ENCODE data around the gene PARP6.
"Not testable (repeated sequence)": the region's sequence is repeated elsewhere in the genome, so short reads cannot be mapped to it uniquely, and the experiment has no call there.

The PARP6 gene

DNA sequence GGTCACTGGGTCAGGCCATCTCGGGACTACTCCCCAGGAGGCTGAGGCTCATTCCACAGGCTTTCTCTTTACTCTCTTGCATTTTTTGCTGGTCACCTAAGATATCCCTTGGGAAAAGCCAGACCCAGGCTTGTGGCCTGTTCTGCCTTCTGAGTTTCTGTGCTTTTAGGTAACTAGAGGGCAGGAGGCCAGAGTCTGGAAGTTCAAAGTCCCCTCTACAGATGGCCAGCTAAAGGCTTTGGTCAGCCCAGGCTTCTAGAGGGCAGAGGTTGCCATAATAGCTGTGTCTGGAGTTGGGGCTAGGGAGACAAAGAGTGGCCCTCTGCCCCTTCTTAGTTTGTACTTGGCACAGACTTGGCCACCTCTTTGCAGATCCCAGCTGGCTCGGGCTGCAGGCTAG lies 8.4 kb upstream of the PARP6 start:
- DNase-seq, result no peak

- DNase-seq, result no peak
Observed at GRCh38 chr15:72278737-72279136, 6.4 kb upstream of the PARP6 start.

DNA sequence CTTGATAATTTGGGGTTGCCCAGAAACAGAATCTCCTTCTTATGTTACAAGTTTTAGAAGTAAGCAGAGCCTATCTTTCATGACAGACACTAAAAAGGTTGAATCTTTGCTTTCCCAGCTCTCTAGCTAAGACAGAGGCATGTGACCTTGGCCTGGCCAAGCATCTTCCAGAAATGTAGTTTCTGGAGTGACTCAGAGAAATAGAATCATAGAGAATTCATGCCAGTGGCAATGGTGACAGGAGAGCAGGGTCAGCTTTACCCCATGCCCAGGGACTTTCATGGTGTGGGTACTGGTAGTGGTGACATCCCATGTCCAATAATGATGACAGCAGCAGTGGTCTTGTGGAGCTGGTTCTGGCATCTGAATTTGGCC lies 4.0 kb upstream of the PARP6 start:
- DNase-seq, result no peak

GRCh38 chr15:72275635-72276325 lies 3.4 kb upstream of the PARP6 start:
- DNase-seq, result not testable (repeated sequence)

GRCh38 chr15:72272997-72273352 lies 621 bp upstream of the PARP6 start:
- no peak for DNase-seq

GRCh38 chr15:72271895-72272212 lies 500 bp downstream of the PARP6 start:
- no peak for DNase-seq

DNA sequence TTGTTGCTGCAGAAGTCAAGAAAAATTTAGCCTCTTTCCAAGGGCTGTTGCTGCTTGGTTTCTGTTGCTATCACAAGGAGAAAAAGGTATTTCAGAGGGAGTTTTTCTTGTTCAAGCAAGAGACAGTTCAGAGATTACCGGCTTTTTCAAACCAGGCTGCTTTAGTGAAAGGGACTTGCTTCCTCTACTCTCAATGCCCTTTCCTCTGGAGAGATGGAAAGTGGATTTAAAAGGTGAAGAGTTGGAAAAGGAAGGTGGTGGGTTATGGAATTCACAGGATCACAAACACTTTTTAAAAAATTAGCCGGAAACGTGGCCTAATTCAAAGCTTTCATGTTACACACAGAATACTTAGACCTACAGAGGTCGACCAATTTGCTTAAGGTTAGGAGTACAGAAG lies 1.1 kb downstream of the PARP6 start:
- no peak for DNase-seq

GRCh38 chr15:72269739-72270138 lies 2.6 kb downstream of the PARP6 start:
- DNase-seq, result no peak

- no peak for DNase-seq
Observed at GRCh38 chr15:72265031-72265430, 7.3 kb downstream of the PARP6 start.

GRCh38 chr15:72252663-72253299 lies 19.6 kb downstream of the PARP6 start:
- DNase-seq, result no peak

GRCh38 chr15:72249142-72249810 lies 23.1 kb downstream of the PARP6 start:
- no peak for DNase-seq

DNA sequence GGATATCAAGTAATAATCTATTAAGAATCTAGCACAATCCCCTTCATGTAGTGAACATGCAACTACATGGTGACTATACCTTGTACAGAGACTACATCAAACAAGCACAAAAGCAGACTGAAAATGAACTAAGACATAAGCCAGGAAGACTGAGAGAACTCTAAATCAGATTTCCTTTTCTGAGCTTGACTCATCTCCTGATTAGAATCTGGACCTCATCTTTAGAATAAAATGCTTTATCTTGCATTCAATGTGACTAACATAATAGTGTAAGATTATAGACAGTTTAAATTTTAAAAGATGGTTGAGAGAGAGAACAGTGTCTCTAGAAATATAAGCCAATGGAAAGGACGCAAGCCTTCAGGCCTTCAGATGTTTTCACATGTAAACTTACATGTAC lies 23.8 kb downstream of the PARP6 start:
- DNase-seq, result no peak

GRCh38 chr15:72242775-72243370 lies 29.5 kb downstream of the PARP6 start:
- no peak for DNase-seq

DNA sequence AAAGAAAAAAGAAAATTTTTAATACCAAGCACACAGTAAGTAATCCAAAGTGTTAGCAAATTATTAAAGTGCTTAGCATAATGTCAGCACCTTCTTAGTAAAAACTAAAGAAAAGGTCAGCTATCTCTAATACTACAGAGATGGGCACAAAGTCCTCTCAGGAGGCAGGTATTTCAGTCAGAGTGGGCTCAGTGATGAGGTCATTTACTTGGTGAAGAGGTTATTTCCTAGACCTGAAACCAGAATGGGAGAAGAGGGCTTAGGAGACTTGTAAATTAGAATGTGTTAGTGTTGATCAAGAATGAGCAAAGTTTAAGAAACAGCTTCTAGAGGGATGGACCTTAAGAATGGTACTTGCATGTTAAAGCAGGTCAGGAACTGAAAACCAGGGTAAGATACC lies 32.7 kb downstream of the PARP6 start:
- DNase-seq, result no peak

DNA sequence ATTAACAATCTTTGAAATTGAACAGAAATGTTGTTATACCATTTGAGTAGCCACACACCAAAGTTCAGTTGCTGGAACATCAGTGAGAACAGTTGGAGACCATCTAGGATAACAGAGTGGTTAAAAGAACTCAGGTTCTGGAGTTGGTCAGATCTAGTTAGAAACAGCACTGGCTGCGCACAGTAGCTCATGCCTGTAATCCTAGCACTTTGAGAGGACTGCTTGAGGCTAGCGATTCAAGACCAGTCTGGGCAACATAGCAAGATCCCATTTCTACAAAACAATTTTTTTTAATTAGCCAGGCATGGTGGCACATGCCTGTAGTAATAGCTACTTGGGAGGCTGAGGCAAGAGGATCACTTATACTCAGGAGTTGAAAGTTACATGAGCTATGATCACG lies 33.8 kb downstream of the PARP6 start:
- DNase-seq, result no peak

GRCh38 chr15:72237853-72238224 lies 34.5 kb downstream of the PARP6 start:
- no peak for DNase-seq

GRCh38 chr15:72237029-72237852 lies 35.1 kb downstream of the PARP6 start:
- peak; percentile 17 for DNase-seq

GRCh38 chr15:72236381-72237003 lies 35.9 kb downstream of the PARP6 start:
- no peak for DNase-seq

GRCh38 chr15:72235298-72235697 lies 37.1 kb downstream of the PARP6 start:
- no peak for DNase-seq

GRCh38 chr15:72233769-72234168 lies 38.6 kb downstream of the PARP6 start:
- DNase-seq, result no peak

DNA sequence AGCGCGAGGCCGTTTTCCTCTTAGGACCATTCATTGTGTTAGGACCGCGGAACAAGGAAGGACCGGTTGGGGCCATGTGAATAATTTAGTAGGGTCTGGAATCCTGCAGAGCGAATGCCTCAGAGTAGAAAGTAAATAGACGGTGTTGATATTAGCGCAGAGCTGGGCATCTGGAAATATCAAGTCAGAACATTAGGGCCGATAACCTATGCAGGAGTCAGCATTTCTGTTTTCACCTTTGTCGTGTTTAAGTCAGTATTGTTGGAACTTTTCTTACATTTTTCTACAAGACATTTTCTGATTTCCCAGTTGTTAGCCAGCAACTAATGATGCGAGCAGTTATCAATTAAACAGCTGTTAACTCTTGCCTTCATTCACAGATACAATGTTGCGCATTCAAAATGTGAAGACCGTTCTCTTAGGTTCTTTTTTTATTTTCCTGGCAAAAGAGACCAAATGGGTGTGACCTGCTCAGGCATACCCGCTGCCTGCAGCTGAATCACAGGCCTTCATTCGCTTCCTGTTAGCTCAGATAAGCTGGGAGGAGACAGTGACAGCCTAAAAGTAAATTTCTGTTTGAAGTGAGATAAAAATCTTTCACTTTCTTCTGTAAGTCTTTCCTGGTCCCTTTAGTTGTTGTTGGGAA lies 40.4 kb downstream of the PARP6 start:
- peak; percentile 80 for DNase-seq

DNA sequence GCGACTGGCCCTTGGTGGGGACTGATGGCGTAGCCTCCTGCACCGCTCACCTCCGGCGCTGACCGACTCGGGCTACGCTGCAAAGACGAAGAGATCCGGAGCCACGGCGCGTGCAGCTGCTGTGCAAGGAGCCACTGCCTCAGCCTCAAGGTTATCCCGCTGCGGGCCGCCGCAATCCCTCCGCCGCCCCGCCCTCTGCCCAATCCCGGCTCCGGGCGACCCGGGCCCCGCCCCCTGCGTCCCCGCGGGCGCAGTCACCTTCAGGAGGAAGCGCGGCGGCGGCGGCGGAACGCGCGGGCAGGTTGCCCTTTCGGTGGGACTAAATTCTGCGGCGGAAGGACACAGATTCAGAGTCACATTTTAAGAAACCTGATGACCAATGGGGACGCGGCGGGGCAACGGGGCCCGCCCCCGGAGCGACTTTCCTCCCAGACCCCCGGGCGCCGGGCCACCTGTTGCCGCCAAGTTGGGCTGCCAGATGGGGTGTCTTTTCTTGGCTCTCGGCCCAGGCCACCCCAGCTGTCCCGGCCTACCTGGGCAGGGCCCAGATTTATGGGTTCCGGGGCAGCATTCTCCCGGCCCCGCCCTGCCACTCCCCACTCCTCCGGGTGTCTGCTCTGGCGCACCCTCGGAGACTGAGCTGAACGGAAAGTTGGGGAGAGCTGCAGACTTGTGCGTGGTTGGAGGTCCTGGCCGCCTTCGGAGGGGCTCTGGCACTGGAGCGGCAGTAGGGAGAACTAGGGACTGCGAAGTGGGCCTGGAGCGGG lies 41.1 kb downstream of the PARP6 start, which contains the start of gene PKM:
PKM (minus strand) TSS at position 125 of the 767 bp plus-strand sequence. CDS start 12,093 bp downstream, outside the sequence.
- peak; percentile 92 for DNase-seq
